ENCODE data around the gene TGM3.

Gene TGM3

GRCh38 chr20:2299301-2299700 is 3.5 kb downstream of the TGM3 start:
- no peaks in the 10 kb centered on the region for H3K9me3 ChIP-seq (ENCODE audit: control insufficient read depth, insufficient read depth, low read length)
- H3K27me3 ChIP-seq (ENCODE audit: control insufficient read depth, insufficient read depth, low read length) = no peaks in the 10 kb centered on the region
- H3K4me3 ChIP-seq (ENCODE audit: low read depth, low read length) = no peak overlapping the region
- H3K9ac ChIP-seq (ENCODE audit: low read depth, low read length) = no peak overlapping the region
- no peaks in the 10 kb centered on the region for H3K36me3 ChIP-seq (ENCODE audit: control insufficient read depth, insufficient read depth, low read length)
- peaks cover 8% of the 10 kb centered on the region for H3K4me1 ChIP-seq (ENCODE audit: control insufficient read depth, insufficient read depth, low read length)

DNA sequence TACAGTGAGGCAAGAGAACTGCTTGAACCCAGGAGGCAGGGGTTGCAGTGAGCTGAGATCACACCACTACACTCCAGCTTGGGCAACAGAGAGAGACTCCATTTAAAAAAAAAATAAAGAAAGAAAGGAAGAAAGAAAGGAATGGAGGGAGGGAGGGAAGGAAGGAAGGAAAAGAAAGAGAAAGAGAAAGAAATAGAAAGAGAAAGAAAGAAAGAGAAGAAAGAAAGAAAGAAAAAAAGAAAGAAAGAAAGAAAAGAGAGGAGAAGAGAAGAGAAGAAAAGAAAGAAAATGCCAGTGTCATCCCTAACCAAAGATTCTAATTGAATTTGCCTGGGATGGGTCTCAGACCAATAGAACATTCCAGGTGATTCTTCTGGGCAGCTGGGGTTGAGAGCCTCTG is 4.2 kb downstream of the TGM3 start:
- Histone ChIP-seq H3K4me3 (ENCODE audit: low read depth, low read length) (no peak overlapping the region), H3K4me1 (ENCODE audit: control insufficient read depth, insufficient read depth, low read length) (peaks cover 8% of the 10 kb centered on the region), H3K9ac (ENCODE audit: low read depth, low read length) (no peak overlapping the region), H3K27me3 (ENCODE audit: control insufficient read depth, insufficient read depth, low read length) (no peaks in the 10 kb centered on the region), H3K36me3 (ENCODE audit: control insufficient read depth, insufficient read depth, low read length) (no peaks in the 10 kb centered on the region), H3K9me3 (ENCODE audit: control insufficient read depth, insufficient read depth, low read length) (no peaks in the 10 kb centered on the region)

DNA sequence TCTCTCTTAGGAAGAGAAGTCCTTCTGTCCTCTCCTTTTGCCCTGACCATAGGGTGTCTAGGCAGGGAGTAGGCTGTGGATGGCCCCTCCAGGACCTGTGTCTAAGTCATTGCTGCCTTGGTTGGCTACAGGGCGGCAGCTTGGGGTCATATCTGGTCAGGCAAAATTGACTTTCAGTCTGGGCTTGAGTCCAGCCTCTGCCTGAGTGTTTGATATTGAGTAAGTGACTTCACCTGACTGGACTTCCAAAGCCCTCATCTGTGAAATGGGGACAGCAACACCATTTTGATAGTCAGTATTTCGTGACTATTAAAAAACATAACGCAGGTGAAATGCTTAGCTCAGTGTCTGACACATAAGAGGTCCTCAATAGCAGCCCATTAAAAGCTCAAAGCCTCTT is 4.6 kb downstream of the TGM3 start:
- Histone ChIP-seq H3K4me3 (ENCODE audit: low read depth, low read length) (no peak overlapping the region), H3K36me3 (ENCODE audit: control insufficient read depth, insufficient read depth, low read length) (no peaks in the 10 kb centered on the region), H3K4me1 (ENCODE audit: control insufficient read depth, insufficient read depth, low read length) (peaks cover 8% of the 10 kb centered on the region), H3K9me3 (ENCODE audit: control insufficient read depth, insufficient read depth, low read length) (no peaks in the 10 kb centered on the region), H3K27me3 (ENCODE audit: control insufficient read depth, insufficient read depth, low read length) (no peaks in the 10 kb centered on the region), H3K9ac (ENCODE audit: low read depth, low read length) (no peak overlapping the region)

DNA sequence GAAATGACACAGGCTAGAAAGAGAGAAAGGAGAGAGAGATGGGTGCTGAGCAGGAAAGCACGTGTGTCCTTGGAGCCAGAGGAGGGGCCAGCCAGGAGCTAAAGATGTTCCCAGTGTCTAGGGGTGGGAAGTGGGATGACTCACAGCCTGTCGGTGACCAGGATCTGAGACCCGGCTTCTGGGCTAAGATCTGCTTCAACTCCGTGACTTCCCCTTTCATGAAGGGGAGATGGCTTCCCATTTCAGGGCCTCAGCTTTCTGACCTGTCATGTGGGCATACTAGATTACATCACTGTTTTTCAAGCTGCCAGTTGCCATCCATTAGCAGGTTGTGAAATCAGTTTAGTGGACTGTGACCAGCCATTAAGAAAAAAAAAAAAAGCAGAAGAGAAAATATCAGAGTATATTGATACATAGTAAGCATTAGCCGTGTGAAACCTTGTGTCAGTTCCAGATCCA is 5.4 kb downstream of the TGM3 start:
- H3K36me3 ChIP-seq (ENCODE audit: control insufficient read depth, insufficient read depth, low read length) = no peaks in the 10 kb centered on the region
- H3K4me1 ChIP-seq (ENCODE audit: control insufficient read depth, insufficient read depth, low read length) = peaks cover 8% of the 10 kb centered on the region

GRCh38 chr20:2302384-2303060 is 6.7 kb downstream of the TGM3 start:
- no peaks in the 10 kb centered on the region for H3K4me1 ChIP-seq (ENCODE audit: control insufficient read depth, insufficient read depth, low read length)

More for the DNA sequence above, 5.4 kb downstream of the TGM3 start:
- Histone ChIP-seq H3K9ac (ENCODE audit: low read depth, low read length) (no peak overlapping the region), H3K4me3 (ENCODE audit: low read depth, low read length) (no peak overlapping the region), H3K27me3 (ENCODE audit: control insufficient read depth, insufficient read depth, low read length) (no peaks in the 10 kb centered on the region), H3K9me3 (ENCODE audit: control insufficient read depth, insufficient read depth, low read length) (no peaks in the 10 kb centered on the region)

GRCh38 chr20:2303673-2304072 is 7.9 kb downstream of the TGM3 start:
- H3K4me1 ChIP-seq (ENCODE audit: control insufficient read depth, insufficient read depth, low read length) = no peaks in the 10 kb centered on the region
- no peaks in the 10 kb centered on the region for H3K36me3 ChIP-seq (ENCODE audit: control insufficient read depth, insufficient read depth, low read length)
- no peaks in the 10 kb centered on the region for H3K9me3 ChIP-seq (ENCODE audit: control insufficient read depth, insufficient read depth, low read length)
- no peak overlapping the region for H3K4me3 ChIP-seq (ENCODE audit: low read depth, low read length)
- no peak overlapping the region for H3K9ac ChIP-seq (ENCODE audit: low read depth, low read length)
- no peaks in the 10 kb centered on the region for H3K27me3 ChIP-seq (ENCODE audit: control insufficient read depth, insufficient read depth, low read length)

More at GRCh38 chr20:2302384-2303060, 6.7 kb downstream of the TGM3 start:
- Histone ChIP-seq H3K9me3 (ENCODE audit: control insufficient read depth, insufficient read depth, low read length) (no peaks in the 10 kb centered on the region), H3K27me3 (ENCODE audit: control insufficient read depth, insufficient read depth, low read length) (no peaks in the 10 kb centered on the region), H3K36me3 (ENCODE audit: control insufficient read depth, insufficient read depth, low read length) (no peaks in the 10 kb centered on the region), H3K4me3 (ENCODE audit: low read depth, low read length) (no peak overlapping the region), H3K9ac (ENCODE audit: low read depth, low read length) (no peak overlapping the region)

DNA sequence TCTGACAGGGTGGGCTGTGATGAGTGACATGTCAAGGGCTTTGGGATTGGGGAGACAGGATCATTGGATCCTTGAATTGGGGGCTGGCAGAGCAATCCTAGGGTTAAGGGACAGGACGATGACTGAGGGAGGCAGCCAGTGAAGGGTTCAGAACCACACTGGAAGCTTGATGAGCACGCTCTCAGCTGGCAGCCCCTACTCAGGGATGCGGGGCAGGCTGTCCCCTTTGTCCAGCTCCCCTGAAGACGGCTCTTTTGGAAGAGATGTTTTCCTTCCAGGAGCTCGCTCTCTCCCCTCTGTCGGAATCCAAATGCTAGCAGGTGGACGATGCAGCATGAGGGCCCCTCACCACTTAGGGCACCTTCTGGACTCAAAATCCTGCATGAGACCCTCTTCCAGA is 8.4 kb downstream of the TGM3 start:
- no peaks in the 10 kb centered on the region for H3K36me3 ChIP-seq (ENCODE audit: control insufficient read depth, insufficient read depth, low read length)
- no peaks in the 10 kb centered on the region for H3K9me3 ChIP-seq (ENCODE audit: control insufficient read depth, insufficient read depth, low read length)
- no peak overlapping the region for H3K9ac ChIP-seq (ENCODE audit: low read depth, low read length)
- H3K27me3 ChIP-seq (ENCODE audit: control insufficient read depth, insufficient read depth, low read length) = no peaks in the 10 kb centered on the region
- H3K4me3 ChIP-seq (ENCODE audit: low read depth, low read length) = no peak overlapping the region
- H3K4me1 ChIP-seq (ENCODE audit: control insufficient read depth, insufficient read depth, low read length) = no peaks in the 10 kb centered on the region

- Histone ChIP-seq H3K4me1 (ENCODE audit: control insufficient read depth, insufficient read depth, low read length) (no peaks in the 10 kb centered on the region), H3K9me3 (ENCODE audit: control insufficient read depth, insufficient read depth, low read length) (no peaks in the 10 kb centered on the region)
These were observed 9.2 kb downstream of the TGM3 start for GRCh38 chr20:2305029-2305428.

DNA sequence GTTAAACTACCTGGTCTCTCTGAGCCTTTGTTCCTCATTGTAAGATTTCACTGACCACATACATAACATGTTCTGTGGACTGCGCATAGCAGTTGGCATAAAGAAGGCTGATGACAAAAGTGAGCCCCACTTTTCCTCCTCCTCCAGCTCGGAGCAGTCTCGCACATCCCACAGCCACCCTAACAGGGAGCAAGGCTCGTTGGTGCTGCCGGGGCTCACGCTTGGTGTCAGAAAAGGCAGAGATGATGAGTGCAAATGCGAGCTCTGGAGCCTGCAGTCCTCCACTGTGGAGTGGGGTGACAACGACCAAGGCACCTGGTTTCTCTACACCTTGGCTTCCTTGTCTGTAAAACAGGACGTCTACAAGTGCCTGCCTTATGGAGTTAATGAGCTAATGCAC is 9.7 kb downstream of the TGM3 start:
- Histone ChIP-seq H3K27me3 (ENCODE audit: control insufficient read depth, insufficient read depth, low read length) (no peaks in the 10 kb centered on the region), H3K4me1 (ENCODE audit: control insufficient read depth, insufficient read depth, low read length) (no peaks in the 10 kb centered on the region), H3K9ac (ENCODE audit: low read depth, low read length) (no peak overlapping the region), H3K36me3 (ENCODE audit: control insufficient read depth, insufficient read depth, low read length) (no peaks in the 10 kb centered on the region), H3K4me3 (ENCODE audit: low read depth, low read length) (no peak overlapping the region), H3K9me3 (ENCODE audit: control insufficient read depth, insufficient read depth, low read length) (no peaks in the 10 kb centered on the region)

More at GRCh38 chr20:2305029-2305428, 9.2 kb downstream of the TGM3 start:
- Histone ChIP-seq H3K36me3 (ENCODE audit: control insufficient read depth, insufficient read depth, low read length) (no peaks in the 10 kb centered on the region), H3K27me3 (ENCODE audit: control insufficient read depth, insufficient read depth, low read length) (no peaks in the 10 kb centered on the region), H3K9ac (ENCODE audit: low read depth, low read length) (no peak overlapping the region), H3K4me3 (ENCODE audit: low read depth, low read length) (no peak overlapping the region)

- Histone ChIP-seq H3K4me1 (ENCODE audit: control insufficient read depth, insufficient read depth, low read length) (no peaks in the 10 kb centered on the region), H3K9ac (ENCODE audit: low read depth, low read length) (no peak overlapping the region), H3K27me3 (ENCODE audit: control insufficient read depth, insufficient read depth, low read length) (no peaks in the 10 kb centered on the region), H3K4me3 (ENCODE audit: low read depth, low read length) (no peak overlapping the region), H3K9me3 (ENCODE audit: control insufficient read depth, insufficient read depth, low read length) (no peaks in the 10 kb centered on the region), H3K36me3 (ENCODE audit: control insufficient read depth, insufficient read depth, low read length) (no peaks in the 10 kb centered on the region)
These were observed 10.1 kb downstream of the TGM3 start for GRCh38 chr20:2305946-2306345.

DNA sequence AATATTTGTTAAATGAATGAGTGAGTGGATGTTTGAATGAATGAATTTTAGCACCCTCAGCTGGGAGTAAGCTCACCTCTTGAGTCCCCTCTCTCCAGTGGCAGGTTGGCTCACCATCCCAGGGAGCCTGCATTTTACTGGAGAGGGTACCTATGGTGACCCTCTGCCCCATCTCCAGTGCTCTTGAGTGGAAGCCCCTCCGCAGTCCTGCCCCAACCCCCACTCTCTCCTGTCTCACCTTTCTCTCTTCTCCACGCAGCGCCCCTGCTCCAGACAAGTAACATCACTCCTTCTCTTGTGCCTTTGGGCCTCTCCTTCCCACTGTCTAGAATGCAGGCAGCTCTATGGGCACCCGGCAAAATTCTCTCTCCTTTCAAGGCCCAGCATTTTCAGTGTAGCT is 11.3 kb downstream of the TGM3 start:
- H3K9ac ChIP-seq (ENCODE audit: low read depth, low read length) = no peak overlapping the region
- no peaks in the 10 kb centered on the region for H3K27me3 ChIP-seq (ENCODE audit: control insufficient read depth, insufficient read depth, low read length)

GRCh38 chr20:2311329-2311728 is 15.5 kb downstream of the TGM3 start:
- no peak overlapping the region for H3K4me3 ChIP-seq (ENCODE audit: low read depth, low read length)
- no peaks in the 10 kb centered on the region for H3K36me3 ChIP-seq (ENCODE audit: control insufficient read depth, insufficient read depth, low read length)
- no peaks in the 10 kb centered on the region for H3K9me3 ChIP-seq (ENCODE audit: control insufficient read depth, insufficient read depth, low read length)
- no peak overlapping the region for H3K9ac ChIP-seq (ENCODE audit: low read depth, low read length)
- H3K27me3 ChIP-seq (ENCODE audit: control insufficient read depth, insufficient read depth, low read length) = no peaks in the 10 kb centered on the region
- no peaks in the 10 kb centered on the region for H3K4me1 ChIP-seq (ENCODE audit: control insufficient read depth, insufficient read depth, low read length)

More for the DNA sequence above, 11.3 kb downstream of the TGM3 start:
- Histone ChIP-seq H3K4me3 (ENCODE audit: low read depth, low read length) (no peak overlapping the region), H3K36me3 (ENCODE audit: control insufficient read depth, insufficient read depth, low read length) (no peaks in the 10 kb centered on the region), H3K4me1 (ENCODE audit: control insufficient read depth, insufficient read depth, low read length) (no peaks in the 10 kb centered on the region), H3K9me3 (ENCODE audit: control insufficient read depth, insufficient read depth, low read length) (no peaks in the 10 kb centered on the region)
